GM19397 (cell line): ENCODE measurements around the gene SLC7A5.
"Not testable (repeated sequence)": the region's sequence is repeated elsewhere in the genome, so short reads cannot be mapped to it uniquely, and the experiment has no call there.

Experiments
- ATAC-seq: cut with Tn5 transposase; IDR thresholded peaks from one replicate; pipeline ENCODE4 v1.9.1; 2021; ENCODE audit warnings: mild to moderate bottlenecking, moderate library complexity; ENCODE audit not compliant: unreplicated experiment

Gene SLC7A5

DNA sequence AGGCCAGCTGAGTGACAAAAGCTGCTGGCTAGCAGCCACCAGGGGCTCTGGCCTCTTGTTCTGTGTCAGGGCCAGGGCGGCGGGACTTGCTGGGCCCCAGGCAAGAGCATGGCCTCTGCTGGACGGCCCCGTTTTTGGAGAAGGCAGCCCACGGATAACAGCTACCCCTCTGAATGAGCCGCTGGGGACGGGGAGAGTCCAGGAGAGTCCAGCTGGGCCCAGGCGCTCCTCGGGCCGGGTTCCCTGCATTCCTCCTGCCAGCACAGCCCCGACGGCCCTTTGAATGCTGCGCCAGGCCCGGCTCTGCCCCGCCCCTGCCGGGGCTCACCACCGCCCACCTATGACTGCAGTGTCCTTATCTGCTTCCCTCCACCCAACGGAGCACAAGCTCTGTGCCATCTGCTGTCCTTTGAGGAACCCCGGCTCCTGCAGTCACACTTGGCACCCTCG is 33.4 kb downstream of the SLC7A5 start:
- no peak for ATAC-seq

DNA sequence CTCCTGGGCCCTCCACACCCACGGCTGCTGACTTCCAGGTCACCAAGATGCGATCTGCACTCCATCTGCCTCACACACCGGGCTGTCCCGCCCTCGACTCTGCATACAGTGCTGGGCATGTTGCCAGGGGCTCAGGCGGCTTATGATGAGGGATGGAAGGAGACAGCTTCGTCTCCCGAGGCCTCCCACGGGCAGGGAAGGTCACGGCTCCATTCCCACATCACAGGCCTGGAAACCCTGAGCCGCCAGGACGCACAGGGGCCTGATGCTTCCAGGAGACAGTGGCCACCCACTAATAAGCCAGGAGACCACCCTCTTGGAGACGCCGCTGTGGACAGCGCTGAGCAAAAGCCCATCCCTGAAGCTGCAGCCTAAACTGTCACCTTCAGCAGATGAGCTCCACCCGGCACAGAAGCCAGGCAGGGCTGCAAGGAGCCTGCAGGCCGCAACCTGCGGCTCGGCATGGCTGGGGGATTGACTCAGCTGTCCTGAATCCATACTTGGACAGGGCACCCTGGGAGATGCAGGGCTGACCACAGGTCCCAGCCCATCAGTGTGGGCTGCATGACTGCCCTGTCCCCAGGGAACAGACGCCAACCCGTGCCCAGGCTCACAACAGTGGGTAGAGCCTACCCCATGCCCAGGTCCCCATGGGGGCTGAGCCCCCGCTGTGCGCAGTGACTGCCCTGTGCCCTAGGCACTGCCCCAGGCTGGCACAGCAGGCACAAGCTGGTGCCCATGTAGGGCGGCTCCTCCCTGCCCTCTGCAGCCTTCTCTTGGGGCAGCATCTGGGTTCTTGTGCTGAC is 34.4 kb downstream of the SLC7A5 start:
- no peak for ATAC-seq

DNA sequence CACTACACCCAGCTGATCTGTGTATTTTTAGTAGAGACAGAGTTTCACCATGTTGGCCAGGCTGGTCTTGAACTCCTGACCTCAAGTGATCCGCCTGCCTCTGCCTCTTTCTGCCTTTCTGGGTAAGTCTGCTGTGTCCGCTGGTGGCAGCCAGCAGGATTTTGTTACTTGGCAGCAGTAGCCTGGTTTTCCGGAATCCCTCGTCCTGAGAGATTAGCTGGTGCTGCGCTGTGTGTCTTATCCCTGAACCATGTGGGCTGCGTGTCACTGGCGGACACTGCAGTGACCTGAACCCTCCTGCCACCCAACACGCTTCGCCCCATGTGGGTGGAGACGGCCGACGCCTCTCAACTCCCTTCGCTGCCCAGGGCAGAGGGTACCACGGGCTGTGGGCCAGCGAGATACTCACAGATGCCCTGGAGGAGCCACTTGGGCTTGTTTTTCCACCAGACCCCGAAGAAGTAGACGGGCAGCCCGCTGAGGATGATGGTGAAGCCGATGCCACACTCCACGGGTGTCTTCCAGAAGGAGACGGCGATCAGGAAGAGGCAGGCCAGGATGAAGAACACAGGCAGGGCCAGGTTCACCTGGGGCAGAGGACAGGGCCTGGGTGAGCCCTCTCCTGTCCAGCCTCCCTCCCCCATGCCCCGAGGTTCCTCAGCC is 35.2 kb downstream of the SLC7A5 start:
- no peak for ATAC-seq

- no peak for ATAC-seq
These were observed 35.8 kb downstream of the SLC7A5 start for GRCh38 chr16:87833548-87833947.

DNA sequence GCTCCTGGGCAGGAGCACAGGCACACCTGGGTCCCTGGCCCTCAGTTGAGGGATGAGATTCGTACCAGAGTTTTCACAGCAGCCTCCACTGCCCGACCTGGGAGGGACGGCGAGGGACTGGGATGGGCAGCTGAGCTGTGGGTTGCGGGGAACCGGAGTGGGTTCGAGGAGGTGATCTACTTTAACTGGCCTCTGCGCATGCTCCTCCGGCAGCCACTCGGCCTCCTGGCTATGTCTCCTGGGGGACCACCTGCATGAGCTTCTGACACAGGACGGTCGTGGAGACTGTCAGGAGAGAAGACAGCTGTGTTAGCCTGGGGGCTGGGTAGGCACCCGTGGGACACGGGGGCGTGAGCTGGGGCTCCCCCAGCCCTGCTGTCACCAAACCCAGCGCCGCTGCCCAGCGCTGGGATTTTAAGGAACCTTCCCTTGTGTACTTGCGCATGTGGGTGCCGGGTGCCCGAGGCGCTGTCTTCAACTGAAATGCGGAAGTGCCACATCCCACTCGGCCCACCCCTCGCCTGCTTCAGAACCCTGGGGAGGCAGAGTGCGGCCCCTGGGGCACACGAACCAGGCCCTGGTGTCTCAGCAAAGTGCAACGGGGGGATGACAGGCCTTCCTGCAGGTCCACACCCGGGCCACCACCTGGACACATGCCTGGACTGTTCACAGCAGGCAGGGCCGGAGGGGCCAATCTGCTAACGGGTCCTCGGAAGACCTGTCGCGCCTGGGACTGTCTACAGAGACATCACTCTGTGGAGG is 36.4 kb downstream of the SLC7A5 start:
- no peak for ATAC-seq

DNA sequence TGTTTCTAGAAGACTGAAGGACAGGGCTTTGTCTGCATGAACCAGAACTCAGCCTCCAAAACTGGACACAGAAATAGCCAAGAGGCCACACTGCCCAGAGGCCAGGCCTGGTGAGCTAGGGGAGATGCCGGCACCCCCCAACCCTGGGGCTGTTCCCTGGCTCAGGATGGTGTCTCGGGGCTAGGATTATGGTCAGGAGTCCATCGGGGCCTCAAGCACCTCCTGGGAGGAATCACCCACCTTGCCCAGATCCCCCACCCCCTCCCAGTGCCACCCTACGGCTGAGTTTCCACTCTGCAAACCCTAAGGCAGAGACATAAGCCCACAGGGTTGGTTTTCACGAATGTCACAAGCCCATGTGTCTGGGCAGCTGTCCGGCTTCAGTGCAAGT is 37.2 kb downstream of the SLC7A5 start:
- ATAC-seq: no peak

- ATAC-seq: no peak
These were observed 37.7 kb downstream of the SLC7A5 start for GRCh38 chr16:87831421-87832136.

GRCh38 chr16:87830673-87831420 is 38.5 kb downstream of the SLC7A5 start:
- no peak for ATAC-seq

DNA sequence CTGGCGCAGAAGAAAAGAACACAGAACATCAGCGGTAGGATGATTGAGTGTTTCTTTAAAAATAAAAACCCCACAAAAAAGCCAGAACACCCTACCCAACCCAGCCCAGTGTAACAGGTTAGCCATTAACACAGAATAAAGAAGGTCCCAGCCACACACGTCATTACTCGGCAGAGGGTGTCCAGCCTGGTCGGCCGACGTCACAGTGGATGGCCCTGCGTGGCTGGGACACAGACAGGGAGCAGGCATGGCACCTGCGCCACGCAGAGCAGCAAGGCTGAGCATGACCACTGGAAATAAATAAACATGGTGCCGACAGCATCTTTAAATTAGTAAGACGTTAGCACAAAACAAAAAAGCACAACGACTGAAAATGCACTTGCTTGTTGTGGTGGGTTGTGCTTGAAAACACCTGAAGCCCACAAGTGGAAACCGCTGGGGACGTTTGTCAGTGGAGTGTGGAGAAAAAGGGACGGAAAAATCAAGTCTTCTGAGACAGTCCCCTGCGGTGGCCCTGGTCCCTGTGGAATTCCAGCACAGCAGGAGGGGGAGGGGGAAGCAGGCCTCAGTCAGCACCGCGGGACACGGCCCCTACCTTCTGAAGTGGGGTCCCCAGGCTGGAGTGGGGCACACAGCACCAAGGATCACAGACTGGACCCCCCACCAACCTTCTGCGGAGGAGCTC is 39.2 kb downstream of the SLC7A5 start:
- no peak for ATAC-seq

DNA sequence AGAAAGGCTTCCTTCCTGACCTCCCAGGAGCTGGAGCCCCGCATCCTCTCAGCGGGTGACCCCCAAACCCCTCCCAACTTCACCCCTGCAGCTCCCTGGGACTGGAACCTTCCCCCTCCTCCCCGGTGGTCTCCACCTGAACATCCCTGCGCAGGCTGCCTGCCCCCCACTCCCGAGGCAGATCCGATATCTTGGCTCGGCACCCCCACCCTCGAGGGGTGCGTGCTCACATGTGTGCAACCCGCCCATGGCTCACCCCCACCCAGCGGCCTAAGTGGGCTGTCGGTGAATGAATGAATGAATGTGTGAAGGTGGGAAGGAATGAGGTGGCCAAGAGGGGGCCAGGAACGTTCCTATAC is 39.7 kb downstream of the SLC7A5 start:
- no peak for ATAC-seq

DNA sequence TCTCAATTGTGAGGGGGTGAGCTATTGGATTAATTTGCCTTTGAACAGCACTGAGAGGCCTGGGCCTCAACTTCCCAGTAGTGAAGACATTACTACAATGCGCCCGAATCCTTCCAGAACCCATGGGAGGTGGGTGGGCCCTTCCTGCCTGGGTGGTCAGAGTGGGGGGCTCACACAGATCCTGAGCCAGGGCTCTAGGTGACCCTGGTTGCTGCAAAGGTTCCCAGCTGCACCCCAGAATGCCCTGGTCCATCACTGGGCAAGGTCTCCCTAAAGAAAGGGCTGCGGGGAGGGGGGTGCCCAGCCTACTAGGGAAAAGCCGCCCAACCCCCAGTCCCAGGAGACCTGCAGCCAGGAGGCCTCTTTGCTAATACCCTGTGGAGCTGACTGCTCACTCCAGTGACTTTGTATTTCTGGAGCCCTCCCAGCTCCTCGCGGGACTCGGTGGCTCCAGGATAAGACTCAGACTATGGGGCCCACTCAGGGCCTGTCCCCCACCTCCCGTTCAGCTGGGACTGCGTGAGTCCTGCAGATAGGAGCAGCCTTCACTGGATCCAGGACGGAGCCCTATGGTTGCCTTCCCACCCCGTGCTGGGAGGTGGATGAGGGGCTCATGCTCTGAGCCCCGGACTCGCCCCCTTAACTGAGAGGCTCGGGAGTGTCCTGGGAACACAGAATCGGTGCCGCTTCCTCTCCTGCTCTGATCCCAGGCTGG is 40.2 kb downstream of the SLC7A5 start:
- ATAC-seq: no peak

GRCh38 chr16:87828071-87828906 is 41.0 kb downstream of the SLC7A5 start:
- no peak for ATAC-seq

GRCh38 chr16:87827588-87827915 is 41.8 kb downstream of the SLC7A5 start:
- not testable (repeated sequence) for ATAC-seq

DNA sequence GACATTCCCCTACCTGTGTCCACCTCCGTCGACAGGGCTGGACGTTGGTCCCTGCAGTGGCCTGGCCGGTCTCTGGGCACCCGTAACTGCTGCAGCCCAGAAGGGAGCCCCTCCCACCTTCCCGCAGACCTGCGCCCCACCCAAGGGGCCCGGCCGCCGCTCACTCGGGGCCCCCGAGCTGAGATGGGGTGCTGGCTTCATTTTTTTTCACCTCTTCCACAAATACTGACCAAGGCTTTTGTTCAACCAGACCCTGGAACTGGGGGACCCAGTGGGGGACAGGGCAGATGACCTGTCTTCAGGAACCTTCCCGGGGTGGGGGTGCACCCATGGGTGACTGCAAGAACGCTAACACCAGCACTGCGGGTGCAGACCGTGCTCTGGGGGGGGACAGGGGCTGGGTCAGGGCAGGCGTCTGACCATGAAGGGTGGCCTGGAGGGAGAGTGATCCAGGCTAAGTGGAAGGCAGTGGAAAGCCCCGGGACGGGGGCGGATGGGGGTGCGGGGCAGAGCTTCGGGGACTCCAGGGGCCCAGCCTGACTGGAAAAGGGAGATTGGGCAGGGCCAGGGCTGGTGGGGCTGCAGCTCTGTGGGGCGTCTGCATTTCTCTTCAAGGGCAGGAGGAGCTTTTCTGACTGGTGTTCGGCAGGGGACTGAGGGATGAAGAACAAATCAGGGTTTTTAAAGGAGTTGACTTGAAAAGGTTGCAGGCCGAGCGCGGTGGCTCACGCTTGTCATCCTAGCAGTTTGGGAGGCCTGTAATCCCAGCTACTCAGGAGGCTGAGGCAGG is 42.3 kb downstream of the SLC7A5 start:
- ATAC-seq: no peak

DNA sequence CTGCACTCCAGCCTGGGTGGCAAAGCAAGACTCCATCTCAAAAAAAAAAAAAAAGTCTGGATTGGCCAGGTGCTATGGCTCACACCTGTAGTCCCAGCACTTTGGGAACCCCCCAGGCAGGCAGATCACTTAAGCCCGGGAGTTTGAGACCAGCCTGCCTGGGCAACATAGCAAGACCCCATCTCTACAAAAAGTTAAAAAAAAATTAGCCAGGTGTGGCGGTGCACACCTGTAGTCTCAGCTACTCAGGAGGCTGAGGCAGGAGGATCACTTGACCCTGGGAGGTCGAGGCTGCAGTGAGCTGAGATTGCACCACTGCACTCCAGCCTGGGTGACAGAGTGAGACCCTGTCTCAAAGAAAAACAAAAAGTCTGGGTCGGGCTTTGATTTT is 42.9 kb downstream of the SLC7A5 start:
- not testable (repeated sequence) for ATAC-seq

GRCh38 chr16:87825842-87826120 is 43.5 kb downstream of the SLC7A5 start:
- ATAC-seq: not testable (repeated sequence)

GRCh38 chr16:87824991-87825841 is 44.1 kb downstream of the SLC7A5 start:
- no peak for ATAC-seq
